ENCODE results near the gene STRIP2.
"Not testable (repeated sequence)": the region's sequence is repeated elsewhere in the genome, so short reads cannot be mapped to it uniquely, and the experiment has no call there.

Gene STRIP2

GRCh38 chr7:129433847-129434674 is at the start of gene STRIP2:
Gene STRIP2 (plus strand): TSS chr7:129434432. CDS start chr7:129434473, 41 bp downstream.
- peak; percentile 73 for DNase-seq

- DNase-seq: no peak
Observed at GRCh38 chr7:129385116-129385515, 49.1 kb upstream of the STRIP2 start.

GRCh38 chr7:129385598-129385997 is 48.6 kb upstream of the STRIP2 start:
- DNase-seq: no peak

GRCh38 chr7:129386506-129386905 is 47.7 kb upstream of the STRIP2 start:
- no peak for DNase-seq

- no peak for DNase-seq
Observed at GRCh38 chr7:129387537-129387936, 46.7 kb upstream of the STRIP2 start.

GRCh38 chr7:129388333-129389098 is 45.7 kb upstream of the STRIP2 start:
- no peak for DNase-seq

GRCh38 chr7:129389829-129390228 is 44.4 kb upstream of the STRIP2 start:
- no peak for DNase-seq

GRCh38 chr7:129390314-129390713 is 43.9 kb upstream of the STRIP2 start:
- no peak for DNase-seq

GRCh38 chr7:129391546-129392171 is 42.6 kb upstream of the STRIP2 start:
- no peak for DNase-seq

- DNase-seq: no peak
Observed at GRCh38 chr7:129393255-129393654, 41.0 kb upstream of the STRIP2 start.

GRCh38 chr7:129394101-129394500 is 40.1 kb upstream of the STRIP2 start:
- DNase-seq: no peak

- no peak for DNase-seq
Observed at GRCh38 chr7:129394982-129395914, 39.0 kb upstream of the STRIP2 start.

GRCh38 chr7:129401228-129401966 is 32.8 kb upstream of the STRIP2 start:
- no peak for DNase-seq

GRCh38 chr7:129401967-129402860 is 32.0 kb upstream of the STRIP2 start:
- no peak for DNase-seq

GRCh38 chr7:129405527-129405926 is 28.7 kb upstream of the STRIP2 start:
- DNase-seq: no peak

- not testable (repeated sequence) for DNase-seq
Observed at GRCh38 chr7:129410238-129410637, 24.0 kb upstream of the STRIP2 start.

- no peak for DNase-seq
Observed at GRCh38 chr7:129412501-129412900, 21.7 kb upstream of the STRIP2 start.

GRCh38 chr7:129417073-129417472 is 17.2 kb upstream of the STRIP2 start:
- no peak for DNase-seq

- DNase-seq: no peak
Observed at GRCh38 chr7:129421717-129422250, 12.4 kb upstream of the STRIP2 start.

- DNase-seq: no peak
Observed at GRCh38 chr7:129422727-129423126, 11.5 kb upstream of the STRIP2 start.

All from NCI-H1694 treated with DMSO at 0.1 percent for 48 hours (cell line).